Neutrophil (primary cell): ENCODE results near the gene TBC1D30.

ENCODE experiments used
- H3K27ac ChIP-seq: fragments of 200-600 bp; sonication (generic); 2 replicates; pipeline ENCODE4 v1.5.1; 2016; ENCODE audit warnings: mild to moderate bottlenecking, moderate library complexity
- H3K27me3 ChIP-seq: fragments of 200-600 bp; sonication (generic); 2 replicates; pipeline ENCODE4 v1.6.0; 2016; ENCODE audit warnings: mild to moderate bottlenecking
- H3K36me3 ChIP-seq: fragments of 200-600 bp; sonication (generic); 2 replicates; pipeline ENCODE4 v1.5.1; 2017
- H3K4me1 ChIP-seq, 2 experiments: fragments of 200-600 bp in 1 of 2; sonication (generic) in 1 of 2; 1 replicate in 1 of 2; 2 replicates in 1 of 2; pipeline versions ENCODE4 v1.5.1 to v1.6.1; 2013 to 2016; ENCODE audit warnings: low read depth in 1 of 2, low read length in 1 of 2, mild to moderate bottlenecking in 1 of 2, moderate library complexity in 1 of 2; ENCODE audit not compliant: control insufficient read depth in 1 of 2, insufficient read depth in 1 of 2
- H3K4me3 ChIP-seq, 2 experiments: fragments of 200-600 bp in 1 of 2; sonication (generic) in 1 of 2; 1 replicate in 1 of 2; 2 replicates in 1 of 2; pipeline ENCODE4 v1.5.1; 2013 to 2016; ENCODE audit warnings: low read depth in 1 of 2, low read length in 1 of 2, mild to moderate bottlenecking in 1 of 2, moderate library complexity in 1 of 2
- H3K9me3 ChIP-seq: fragments of 200-600 bp; sonication (generic); 2 replicates; pipeline ENCODE4 v1.5.1; 2016
- CTCF ChIP-seq: fragments of 200-600 bp; sonication (generic); IDR thresholded peaks from 2 replicates; pipeline ENCODE4 v1.5.1; 2016; ENCODE audit warnings: antibody characterized with exemption

TBC1D30 gene

GRCh38 chr12:64884164-64884542 is 59.7 kb downstream of the TBC1D30 start:
- H3K27me3 ChIP-seq = peaks cover 12% of the 10 kb centered on the region
- H3K27ac ChIP-seq = no peak overlapping the region
- no peak for TF ChIP-seq CTCF
- no peaks in the 10 kb centered on the region for H3K9me3 ChIP-seq
- H3K4me3 ChIP-seq = no peak overlapping the region
- H3K4me1 ChIP-seq = no peaks in the 10 kb centered on the region
- H3K36me3 ChIP-seq = no peaks in the 10 kb centered on the region

- TF ChIP-seq CTCF = no peak
- Histone ChIP-seq H3K9me3 (no peaks in the 10 kb centered on the region), H3K36me3 (no peaks in the 10 kb centered on the region), H3K4me1 (no peaks in the 10 kb centered on the region), H3K4me3 (no peak overlapping the region), H3K27ac (no peak overlapping the region), H3K27me3 (peaks cover 15% of the 10 kb centered on the region)
These were observed 60.3 kb downstream of the TBC1D30 start for GRCh38 chr12:64884728-64885127.

- Histone ChIP-seq H3K36me3 (no peaks in the 10 kb centered on the region), H3K27ac (no peak overlapping the region), H3K4me1 (no peaks in the 10 kb centered on the region), H3K9me3 (no peaks in the 10 kb centered on the region), H3K4me3 (no peak overlapping the region), H3K27me3 (peaks cover 49% of the 10 kb centered on the region)
- no peak for TF ChIP-seq CTCF
These were observed 65.2 kb downstream of the TBC1D30 start for GRCh38 chr12:64889434-64890216.

- TF ChIP-seq CTCF = peak; percentile 81
These were observed 66.5 kb downstream of the TBC1D30 start for GRCh38 chr12:64890873-64891468.

GRCh38 chr12:64891629-64892028 is 67.2 kb downstream of the TBC1D30 start:
- H3K4me1 ChIP-seq = no peaks in the 10 kb centered on the region
- H3K4me3 ChIP-seq = no peak overlapping the region
- no peak overlapping the region for H3K27ac ChIP-seq
- H3K36me3 ChIP-seq = no peaks in the 10 kb centered on the region
- H3K9me3 ChIP-seq = no peaks in the 10 kb centered on the region
- no peak for TF ChIP-seq CTCF
- H3K27me3 ChIP-seq = peaks cover 65% of the 10 kb centered on the region

More at GRCh38 chr12:64890873-64891468, 66.5 kb downstream of the TBC1D30 start:
- Histone ChIP-seq H3K36me3 (no peaks in the 10 kb centered on the region), H3K4me3 (no peak overlapping the region), H3K9me3 (no peaks in the 10 kb centered on the region), H3K27me3 (peaks cover 62% of the 10 kb centered on the region), H3K4me1 (no peaks in the 10 kb centered on the region), H3K27ac (no peak overlapping the region)
